Eye (tissue), 1 donor: Measurements from ENCODE around the gene ATG9B.
"Not testable (repeated sequence)": the region's sequence is repeated elsewhere in the genome, so short reads cannot be mapped to it uniquely, and the experiment has no call there.

ENCODE experiments used
- DNase-seq: peaks from one replicate; pipeline ENCODE4 v3.0.0-alpha.2; 2015

ATG9B gene

GRCh38 chr7:151057989-151058780, 33.9 kb upstream of the ATG9B start:
- DNase-seq = peak; percentile 99

GRCh38 chr7:151057506-151057988, 33.3 kb upstream of the ATG9B start, which contains the start of gene CDK5:
CDK5 (minus strand) TSS chr7:151057897; CDS start chr7:151057848, 49 bp downstream.
- DNase-seq = no peak

GRCh38 chr7:151056666-151057505, 32.6 kb upstream of the ATG9B start:
- no peak for DNase-seq

GRCh38 chr7:151056283-151056665, 32.0 kb upstream of the ATG9B start:
- DNase-seq = no peak

- DNase-seq = no peak
Observed at GRCh38 chr7:151053751-151054150, 29.5 kb upstream of the ATG9B start.

GRCh38 chr7:151053096-151053495, 28.8 kb upstream of the ATG9B start:
- no peak for DNase-seq

- peak; percentile 87 for DNase-seq
Observed at GRCh38 chr7:151051108-151051507, 26.8 kb upstream of the ATG9B start.

- no peak for DNase-seq
Observed at GRCh38 chr7:151048911-151049463, 24.7 kb upstream of the ATG9B start.

- DNase-seq = no peak
Observed at GRCh38 chr7:151047976-151048815, 23.9 kb upstream of the ATG9B start, which contains the start of gene ASIC3. ASIC3 (plus strand) TSS chr7:151048531; CDS start chr7:151048886, 355 bp downstream.

GRCh38 chr7:151046603-151047573, 22.6 kb upstream of the ATG9B start:
- no peak for DNase-seq

GRCh38 chr7:151045967-151046366, 21.7 kb upstream of the ATG9B start:
- DNase-seq = no peak

- no peak for DNase-seq
Observed at GRCh38 chr7:151045262-151045661, 21.0 kb upstream of the ATG9B start.

- no peak for DNase-seq
Observed at GRCh38 chr7:151043959-151044358, 19.7 kb upstream of the ATG9B start.

- DNase-seq = not testable (repeated sequence)
Observed at GRCh38 chr7:151043449-151043848, 19.2 kb upstream of the ATG9B start.

GRCh38 chr7:151040616-151041375, 16.5 kb upstream of the ATG9B start:
- DNase-seq = no peak

- DNase-seq = no peak
Observed at GRCh38 chr7:151039850-151040548, 15.7 kb upstream of the ATG9B start.

GRCh38 chr7:151038951-151039849, 14.9 kb upstream of the ATG9B start:
- DNase-seq = no peak

GRCh38 chr7:151035902-151036301, 11.6 kb upstream of the ATG9B start:
- DNase-seq = no peak
